SK-N-SH (cell line): ENCODE measurements around the gene C11orf58. TPM values are rescaled to one million over a fixed set of nuclear protein-coding genes. Genes with fewer than 3 reads are reported as not detected.

Experiments
- CTCF ChIA-PET: fragments of 300-600, 350-600 bp; formaldehyde crosslinking; extraction: SDS; loops from one replicate; lab custom pipeline; 2021; lab: Yijun Ruan, JAX
- POLR2A ChIA-PET: fragments of 350-600 bp; sonication (Branson Sonifier 250); formaldehyde crosslinking; extraction: SDS; loops from one replicate; lab custom pipeline; 2020; ENCODE audit warnings: antibody characterized with exemption, inconsistent platforms; lab: Yijun Ruan, JAX
- DNase-seq: peaks from one replicate; pipeline ENCODE4 v3.0.0; 2012
- H2AFZ ChIP-seq: fragments of 200-600 bp; sonication (generic); 2 replicates; pipeline ENCODE4 v1.8.1; 2016; ENCODE audit warnings: antibody characterized with exemption, mild to moderate bottlenecking, low read depth
- H3F3A ChIP-seq: fragments of 200-600 bp; sonication (generic); replicated peaks from 2 replicates; pipeline ENCODE3; 2016; ENCODE audit warnings: antibody characterized with exemption, mild to moderate bottlenecking; ENCODE audit not compliant: insufficient read depth
- H3K27ac ChIP-seq, 2 experiments: fragments of 200-500 bp in 1 of 2; fragments of 200-600 bp in 1 of 2; sonication (Bioruptor generic) in 1 of 2; sonication (generic), shearing (Covaris generic) in 1 of 2; 2 replicates each; pipeline versions ENCODE4 v1.5.1 to v1.6.1; 2014 to 2016; ENCODE audit warnings: low read depth in 2 of 2, inconsistent platforms in 1 of 2, low read length in 1 of 2, mild to moderate bottlenecking in 1 of 2, mixed read lengths in 1 of 2
- H3K27me3 ChIP-seq: fragments of 200-600 bp; sonication (generic), shearing (Covaris generic); 2 replicates; pipeline ENCODE4 v1.6.1; 2016; ENCODE audit warnings: mixed run types; ENCODE audit not compliant: insufficient read depth
- H3K36me3 ChIP-seq, 2 experiments: fragments of 200-500 bp in 1 of 2; fragments of 200-600 bp in 1 of 2; sonication (Bioruptor generic) in 1 of 2; sonication (generic) in 1 of 2; replicated peaks in 1 of 2; 2 replicates each; pipeline versions ENCODE3 to v1.5.1; 2014 to 2016; ENCODE audit warnings: low read length in 1 of 2, mild to moderate bottlenecking in 1 of 2; ENCODE audit not compliant: insufficient read depth in 2 of 2, control insufficient read depth in 1 of 2
- H3K4me1 ChIP-seq, 2 experiments: fragments of 200-500 bp in 1 of 2; fragments of 200-600 bp in 1 of 2; sonication (Bioruptor generic) in 1 of 2; sonication (generic), shearing (Covaris generic) in 1 of 2; 2 replicates each; pipeline versions ENCODE4 v1.5.1 to v1.6.1; 2014 to 2016; ENCODE audit warnings: low read depth in 1 of 2, low read length in 1 of 2, mixed run types in 1 of 2; ENCODE audit not compliant: insufficient read depth in 2 of 2, control insufficient read depth in 1 of 2
- H3K4me2 ChIP-seq: fragments of 200-600 bp; sonication (generic), shearing (Covaris generic); 2 replicates; pipeline ENCODE4 v1.6.1; 2017; ENCODE audit warnings: mixed run types
- H3K4me3 ChIP-seq, 2 experiments: fragments of 200-500 bp in 1 of 2; fragments of 200-600 bp in 1 of 2; sonication (Bioruptor generic) in 1 of 2; sonication (generic), shearing (Covaris generic) in 1 of 2; 2 replicates each; pipeline versions ENCODE4 v1.5.1 to v1.8.1; 2014 to 2016; ENCODE audit warnings: low read depth in 2 of 2, inconsistent platforms in 1 of 2, low read length in 1 of 2, mild to moderate bottlenecking in 1 of 2, mixed read lengths in 1 of 2, moderate library complexity in 1 of 2
- H3K79me2 ChIP-seq: fragments of 200-600 bp; sonication (generic); 2 replicates; pipeline ENCODE4 v1.8.1; 2017; ENCODE audit warnings: mild to moderate bottlenecking; ENCODE audit not compliant: insufficient read depth
- H3K9ac ChIP-seq: fragments of 200-600 bp; sonication (generic); 2 replicates; pipeline ENCODE4 v1.6.1; 2017; ENCODE audit warnings: mixed run types
- H3K9me2 ChIP-seq: fragments of 200-600 bp; sonication (generic); 2 replicates; pipeline ENCODE4 v1.6.1; 2017; ENCODE audit warnings: mixed run types
- H3K9me3 ChIP-seq: fragments of 200-600 bp; sonication (generic); 2 replicates; pipeline ENCODE4 v1.6.1; 2017; ENCODE audit warnings: mixed run types, mild to moderate bottlenecking, moderate library complexity
- H4K20me1 ChIP-seq: fragments of 200-600 bp; sonication (generic); 2 replicates; pipeline ENCODE4 v1.6.1; 2017; ENCODE audit warnings: mild to moderate bottlenecking, mixed run types; ENCODE audit not compliant: insufficient read depth
- CHD2 ChIP-seq: fragments of 150-350 bp; IDR thresholded peaks from 2 replicates; pipeline ENCODE4 v1.6.1; 2018; ENCODE audit warnings: low read length; ENCODE audit not compliant: partially characterized antibody
- CTCF ChIP-seq: fragments of 200-600 bp; sonication (generic); IDR thresholded peaks from 2 replicates; pipeline ENCODE4 v1.6.1; 2017; ENCODE audit warnings: antibody characterized with exemption, mild to moderate bottlenecking, moderate library complexity
- ELF1 ChIP-seq: IDR thresholded peaks from 2 replicates; pipeline ENCODE4 v1.4.0; 2012
- EZH2phosphoT487 ChIP-seq: fragments of 200-600 bp; sonication (generic); IDR thresholded peaks from 2 replicates; pipeline ENCODE4 v1.6.1; 2017; ENCODE audit warnings: low read depth, mixed run types, mild to moderate bottlenecking, antibody characterized with exemption, moderate library complexity, borderline replicate concordance
- FOSL2 ChIP-seq: IDR thresholded peaks from 2 replicates; pipeline ENCODE4 v1.4.0; 2012; ENCODE audit warnings: low read depth, mild to moderate bottlenecking, moderate library complexity, borderline replicate concordance
- FOXJ3 ChIP-seq: sonication (generic); formaldehyde crosslinking; IDR thresholded peaks from 2 replicates; pipeline ENCODE4 v1.5.1; 2020; ENCODE audit warnings: mild to moderate bottlenecking, missing genetic modification reagents
- GABPA ChIP-seq: IDR thresholded peaks from 2 replicates; pipeline ENCODE4 v1.4.0; 2012; ENCODE audit warnings: low read depth, mild to moderate bottlenecking
- MEF2A ChIP-seq: IDR thresholded peaks from 2 replicates; pipeline ENCODE4 v1.4.0; 2012; ENCODE audit warnings: low read depth, borderline replicate concordance
- MXI1 ChIP-seq: IDR thresholded peaks from 2 replicates; pipeline ENCODE4 v1.6.1; 2012; ENCODE audit warnings: mild to moderate bottlenecking, low read depth, low read length, improper control_type of control experiment
- NFIC ChIP-seq: IDR thresholded peaks from 2 replicates; pipeline ENCODE4 v1.4.0; 2012; ENCODE audit warnings: borderline replicate concordance
- POLR2AphosphoS5 ChIP-seq: IDR thresholded peaks from 2 replicates; pipeline ENCODE4 v1.6.1; 2012; ENCODE audit warnings: low read depth, low read length
- RFX5 ChIP-seq: IDR thresholded peaks from 2 replicates; pipeline ENCODE4 v1.6.1; 2012; ENCODE audit warnings: mild to moderate bottlenecking, improper control_type of control experiment, low read length
- TAF1 ChIP-seq: IDR thresholded peaks from 2 replicates; pipeline ENCODE4 v1.6.1; 2012; ENCODE audit warnings: low read depth, mild to moderate bottlenecking, low read length, moderate library complexity, borderline replicate concordance
- TEAD4 ChIP-seq: IDR thresholded peaks from 2 replicates; pipeline ENCODE4 v1.4.0; 2012; ENCODE audit warnings: mild to moderate bottlenecking, borderline replicate concordance; ENCODE audit not compliant: insufficient read depth
- YY1 ChIP-seq: IDR thresholded peaks from 2 replicates; pipeline ENCODE4 v1.4.0; 2012; ENCODE audit warnings: low read depth, mild to moderate bottlenecking
- WGBS: methylation state at CpG from one replicate; pipeline ENCODE4 v1.1.6; 2017; ENCODE audit warnings: low lambda C conversion rate; 5-methylcytosine and 5-hydroxymethylcytosine counted together
- polyA plus RNA-seq, 3 experiments: library from polyadenylated mRNA; depleted of rRNA; stranded (reverse); fragments of >200 nt; gene quantifications; 2 replicates each; pipeline ENCODE4 v1.2.3, GENCODE V29; 2012
- TF ChIP-seq, protein P1 (sequence below): IDR thresholded peaks from 2 replicates; pipeline ENCODE4 v1.4.0; 2012; ENCODE audit warnings: low read depth, borderline replicate concordance
- TF ChIP-seq, protein P2 (sequence below): fragments of 150-350 bp; IDR thresholded peaks from 2 replicates; pipeline ENCODE4 v1.6.1; 2017; ENCODE audit warnings: antibody characterized with exemption, low read length, low read depth, borderline replicate concordance
- TF ChIP-seq, protein P3 (sequence below): IDR thresholded peaks from 2 replicates; pipeline ENCODE4; 2012
- TF ChIP-seq, protein P4 (sequence below): IDR thresholded peaks from 2 replicates; pipeline ENCODE4 v1.6.1; 2012; ENCODE audit warnings: mild to moderate bottlenecking, low read depth, low read length, moderate library complexity

C11orf58 gene
- polyA plus RNA-seq, 1 of the 3 experiments (the other 2 are of a cell fraction), result 150 TPM

- POLR2A ChIA-PET, result no interaction called here
- TF ChIP-seq, protein P1, sequence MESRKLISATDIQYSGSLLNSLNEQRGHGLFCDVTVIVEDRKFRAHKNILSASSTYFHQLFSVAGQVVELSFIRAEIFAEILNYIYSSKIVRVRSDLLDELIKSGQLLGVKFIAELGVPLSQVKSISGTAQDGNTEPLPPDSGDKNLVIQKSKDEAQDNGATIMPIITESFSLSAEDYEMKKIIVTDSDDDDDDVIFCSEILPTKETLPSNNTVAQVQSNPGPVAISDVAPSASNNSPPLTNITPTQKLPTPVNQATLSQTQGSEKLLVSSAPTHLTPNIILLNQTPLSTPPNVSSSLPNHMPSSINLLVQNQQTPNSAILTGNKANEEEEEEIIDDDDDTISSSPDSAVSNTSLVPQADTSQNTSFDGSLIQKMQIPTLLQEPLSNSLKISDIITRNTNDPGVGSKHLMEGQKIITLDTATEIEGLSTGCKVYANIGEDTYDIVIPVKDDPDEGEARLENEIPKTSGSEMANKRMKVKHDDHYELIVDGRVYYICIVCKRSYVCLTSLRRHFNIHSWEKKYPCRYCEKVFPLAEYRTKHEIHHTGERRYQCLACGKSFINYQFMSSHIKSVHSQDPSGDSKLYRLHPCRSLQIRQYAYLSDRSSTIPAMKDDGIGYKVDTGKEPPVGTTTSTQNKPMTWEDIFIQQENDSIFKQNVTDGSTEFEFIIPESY, result no peak
- TF ChIP-seq, protein P2, sequence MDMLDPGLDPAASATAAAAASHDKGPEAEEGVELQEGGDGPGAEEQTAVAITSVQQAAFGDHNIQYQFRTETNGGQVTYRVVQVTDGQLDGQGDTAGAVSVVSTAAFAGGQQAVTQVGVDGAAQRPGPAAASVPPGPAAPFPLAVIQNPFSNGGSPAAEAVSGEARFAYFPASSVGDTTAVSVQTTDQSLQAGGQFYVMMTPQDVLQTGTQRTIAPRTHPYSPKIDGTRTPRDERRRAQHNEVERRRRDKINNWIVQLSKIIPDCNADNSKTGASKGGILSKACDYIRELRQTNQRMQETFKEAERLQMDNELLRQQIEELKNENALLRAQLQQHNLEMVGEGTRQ, result no peak
- TF ChIP-seq MEF2A (no peak), EZH2phosphoT487 (no peak), TAF1 (no peak), POLR2AphosphoS5 (no peak), YY1 (no peak), FOXJ3 (no peak), TEAD4 (no peak), CHD2 (no peak), NFIC (no peak), FOSL2 (no peak), GABPA (no peak), CTCF (no peak), MXI1 (no peak), RFX5 (no peak), ELF1 (no peak)
- TF ChIP-seq, protein P3, sequence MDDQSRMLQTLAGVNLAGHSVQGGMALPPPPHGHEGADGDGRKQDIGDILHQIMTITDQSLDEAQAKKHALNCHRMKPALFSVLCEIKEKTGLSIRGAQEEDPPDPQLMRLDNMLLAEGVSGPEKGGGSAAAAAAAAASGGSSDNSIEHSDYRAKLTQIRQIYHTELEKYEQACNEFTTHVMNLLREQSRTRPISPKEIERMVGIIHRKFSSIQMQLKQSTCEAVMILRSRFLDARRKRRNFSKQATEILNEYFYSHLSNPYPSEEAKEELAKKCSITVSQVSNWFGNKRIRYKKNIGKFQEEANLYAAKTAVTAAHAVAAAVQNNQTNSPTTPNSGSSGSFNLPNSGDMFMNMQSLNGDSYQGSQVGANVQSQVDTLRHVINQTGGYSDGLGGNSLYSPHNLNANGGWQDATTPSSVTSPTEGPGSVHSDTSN, result no peak
- TF ChIP-seq, protein P4, sequence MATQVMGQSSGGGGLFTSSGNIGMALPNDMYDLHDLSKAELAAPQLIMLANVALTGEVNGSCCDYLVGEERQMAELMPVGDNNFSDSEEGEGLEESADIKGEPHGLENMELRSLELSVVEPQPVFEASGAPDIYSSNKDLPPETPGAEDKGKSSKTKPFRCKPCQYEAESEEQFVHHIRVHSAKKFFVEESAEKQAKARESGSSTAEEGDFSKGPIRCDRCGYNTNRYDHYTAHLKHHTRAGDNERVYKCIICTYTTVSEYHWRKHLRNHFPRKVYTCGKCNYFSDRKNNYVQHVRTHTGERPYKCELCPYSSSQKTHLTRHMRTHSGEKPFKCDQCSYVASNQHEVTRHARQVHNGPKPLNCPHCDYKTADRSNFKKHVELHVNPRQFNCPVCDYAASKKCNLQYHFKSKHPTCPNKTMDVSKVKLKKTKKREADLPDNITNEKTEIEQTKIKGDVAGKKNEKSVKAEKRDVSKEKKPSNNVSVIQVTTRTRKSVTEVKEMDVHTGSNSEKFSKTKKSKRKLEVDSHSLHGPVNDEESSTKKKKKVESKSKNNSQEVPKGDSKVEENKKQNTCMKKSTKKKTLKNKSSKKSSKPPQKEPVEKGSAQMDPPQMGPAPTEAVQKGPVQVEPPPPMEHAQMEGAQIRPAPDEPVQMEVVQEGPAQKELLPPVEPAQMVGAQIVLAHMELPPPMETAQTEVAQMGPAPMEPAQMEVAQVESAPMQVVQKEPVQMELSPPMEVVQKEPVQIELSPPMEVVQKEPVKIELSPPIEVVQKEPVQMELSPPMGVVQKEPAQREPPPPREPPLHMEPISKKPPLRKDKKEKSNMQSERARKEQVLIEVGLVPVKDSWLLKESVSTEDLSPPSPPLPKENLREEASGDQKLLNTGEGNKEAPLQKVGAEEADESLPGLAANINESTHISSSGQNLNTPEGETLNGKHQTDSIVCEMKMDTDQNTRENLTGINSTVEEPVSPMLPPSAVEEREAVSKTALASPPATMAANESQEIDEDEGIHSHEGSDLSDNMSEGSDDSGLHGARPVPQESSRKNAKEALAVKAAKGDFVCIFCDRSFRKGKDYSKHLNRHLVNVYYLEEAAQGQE, result no peak
- H3K79me2 ChIP-seq, result no peaks in the 10 kb centered on the region
- H3K9ac ChIP-seq, result no peak overlapping the region; the same call in 1 of the 2 replicates
- no peak overlapping the region for H2AFZ ChIP-seq
- no peaks in the 10 kb centered on the region for H4K20me1 ChIP-seq
- WGBS, result 94% methylated on average over 14 of the region's 16 CpGs
- H3K4me1 ChIP-seq, result peaks cover 0 to 10% of the 10 kb centered on the region in 2 experiments
- no peaks in the 10 kb centered on the region for H3K9me2 ChIP-seq
- no peak for DNase-seq
- H3K27me3 ChIP-seq, result no peaks in the 10 kb centered on the region
- no peaks in the 10 kb centered on the region for H3K36me3 ChIP-seq
- no peak overlapping the region for H3K4me3 ChIP-seq
- no peaks in the 10 kb centered on the region for H3K9me3 ChIP-seq
- no peak overlapping the region; the same call in 1 of the 2 replicates for H3K4me2 ChIP-seq
- H3K27ac ChIP-seq, result peak overlapping the region in 1 of 2 experiments; percentile 92; a peak in 2 of 4 replicates
- CTCF ChIA-PET, result interaction anchor here (0.8 kb wide), 1 partner anchor 20 kb away, joined by 3 read pairs; no protein-coding TSS in a partner anchor
- H3F3A ChIP-seq, result peaks cover 27% of the 10 kb centered on the region
These were observed 52.2 kb downstream of the C11orf58 start for GRCh38 chr11:16790486-16791190.
